Heart left ventricle (tissue), 13 donors: ENCODE data around the gene CFAP251.

Experiments used
- CTCF ChIP-seq, 12 donors: fragments of 200-600 bp; sonication (generic) in 4 of 12; IDR thresholded peaks; one replicate each; pipeline versions ENCODE4 v1.5.0 to v1.8.0; 2018 to 2022; ENCODE audit warnings: antibody characterized with exemption in 12 of 12, mild to moderate bottlenecking in 5 of 12
- POLR2A ChIP-seq, 2 donors: fragments of 450-650 bp; IDR thresholded peaks; one replicate each; pipeline ENCODE4 v1.6.1; 2017; ENCODE audit warnings: antibody characterized with exemption in 2 of 2, mild to moderate bottlenecking in 2 of 2, moderate library complexity in 2 of 2
- donor health status: ischemic (EF 13 %, LVEDD 7.1; RV severe dilation, severe dysfunction).
- donor health status: DM: no; HTN: yes; CAD: no.
- donor health status: DM: no; HTN: no; CAD: no.
- donor health status: ischemic (EF 25% LVEDD 6.9; RV normal size, moderate dysfunction).
- donor health status: ischemic (EF 25% LVEDD 5.7; RV mildly dilated, moderate dysfunction).
- donor health status: ischemic (EF 35%, LVEDD 5.7; RV mildly dilated, moderate dysfunction).
- donor health status: nonischemic (EF 11% LVEDD 7.7; RV severe dilation, severe dysfunction).
- donor health status: DM: yes; HTN: yes; CAD: no.
- donor health status: PGD.
- donor health status: ischemic (EF 29% LVEDD 5.4; RV normal size, mild dysfunction).
- donor health status: nonischemic (EF 23%, LVEDD 6.1; RV moderate dilation, normal function).

- TF ChIP-seq POLR2A (IDR thresholded peaks at IDR 0.05) (no peak), CTCF (IDR thresholded peaks at IDR 0.05) (no peak)
Observed at GRCh38 chr12:122013136-122013535, 94.7 kb downstream of the CFAP251 start.
